ENCODE data around the gene ZBTB43. TPM values are rescaled to one million over a fixed set of nuclear protein-coding genes. Genes with fewer than 3 reads are reported as not detected.
"Not testable (repeated sequence)": the region's sequence is repeated elsewhere in the genome, so short reads cannot be mapped to it uniquely, and the experiment has no call there.

Gene ZBTB43
- total RNA-seq, 2 donors from 2014 or later, result 12.5 to 17.0 TPM

DNA sequence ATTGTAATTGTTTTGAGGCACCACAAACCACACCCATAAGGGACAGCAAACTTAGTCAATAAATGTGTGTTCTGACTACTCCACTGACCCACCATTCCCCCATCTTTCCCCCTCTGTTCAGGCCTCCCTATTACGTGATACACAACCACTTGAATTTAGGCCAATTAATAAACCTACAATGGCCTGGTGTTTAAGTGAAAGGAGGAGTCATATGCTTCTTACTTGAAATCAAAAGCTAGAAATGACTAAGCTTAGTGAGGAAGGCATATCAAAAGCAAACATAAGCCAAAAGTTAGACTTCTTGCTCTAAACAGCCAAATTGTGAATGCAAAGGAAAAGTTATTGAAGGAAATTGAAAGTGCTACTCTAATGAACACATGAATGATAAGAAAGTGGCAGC, 14.6 kb downstream of the ZBTB43 start:
- Histone ChIP-seq H3K27me3 (replicated peaks; ENCODE audit: insufficient read depth) (no peaks in the 10 kb centered on the region), H3K36me3 (peaks cover 5% of the 10 kb centered on the region)
- TF ChIP-seq, protein P1, sequence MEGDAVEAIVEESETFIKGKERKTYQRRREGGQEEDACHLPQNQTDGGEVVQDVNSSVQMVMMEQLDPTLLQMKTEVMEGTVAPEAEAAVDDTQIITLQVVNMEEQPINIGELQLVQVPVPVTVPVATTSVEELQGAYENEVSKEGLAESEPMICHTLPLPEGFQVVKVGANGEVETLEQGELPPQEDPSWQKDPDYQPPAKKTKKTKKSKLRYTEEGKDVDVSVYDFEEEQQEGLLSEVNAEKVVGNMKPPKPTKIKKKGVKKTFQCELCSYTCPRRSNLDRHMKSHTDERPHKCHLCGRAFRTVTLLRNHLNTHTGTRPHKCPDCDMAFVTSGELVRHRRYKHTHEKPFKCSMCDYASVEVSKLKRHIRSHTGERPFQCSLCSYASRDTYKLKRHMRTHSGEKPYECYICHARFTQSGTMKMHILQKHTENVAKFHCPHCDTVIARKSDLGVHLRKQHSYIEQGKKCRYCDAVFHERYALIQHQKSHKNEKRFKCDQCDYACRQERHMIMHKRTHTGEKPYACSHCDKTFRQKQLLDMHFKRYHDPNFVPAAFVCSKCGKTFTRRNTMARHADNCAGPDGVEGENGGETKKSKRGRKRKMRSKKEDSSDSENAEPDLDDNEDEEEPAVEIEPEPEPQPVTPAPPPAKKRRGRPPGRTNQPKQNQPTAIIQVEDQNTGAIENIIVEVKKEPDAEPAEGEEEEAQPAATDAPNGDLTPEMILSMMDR (IDR thresholded peaks at IDR 0.05), result no peak

DNA sequence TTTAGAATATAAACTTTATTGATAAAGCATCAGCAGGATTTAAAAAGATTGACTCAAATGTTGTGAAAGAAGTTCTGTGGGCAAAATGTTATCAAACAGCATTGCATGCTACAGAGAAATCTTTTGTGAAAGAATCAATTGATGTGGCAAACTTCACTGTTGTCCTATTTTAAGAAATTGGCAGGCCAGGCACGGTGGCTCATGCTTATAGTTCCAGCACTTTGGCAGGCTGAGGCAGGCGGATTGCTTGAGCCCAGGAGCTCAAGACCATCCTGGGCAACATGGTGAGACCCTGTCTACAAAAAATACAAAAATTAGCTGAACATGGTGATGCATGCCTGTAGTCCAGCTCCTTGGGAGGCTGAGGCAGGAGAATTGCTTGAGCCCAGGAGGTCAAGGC, 17.4 kb downstream of the ZBTB43 start:
- peaks cover 10% of the 10 kb centered on the region for H3K9me3 ChIP-seq
- peaks cover 0 to 8% of the 10 kb centered on the region in 2 donors for H3K4me1 ChIP-seq (ENCODE audit: control insufficient read depth in 1 of 2, low read depth in 2 of 2)
- ATAC-seq (ENCODE audit: insufficient number of reproducible peaks, low FRiP score, low read depth), result no peak
- H3K27me3 ChIP-seq (replicated peaks; ENCODE audit: insufficient read depth), result no peaks in the 10 kb centered on the region
- H3K27ac ChIP-seq, result no peak overlapping the region
- no peak for DNase-seq (ENCODE audit: low spot score)
- H3K36me3 ChIP-seq, result peaks cover 5% of the 10 kb centered on the region
- no peak overlapping the region for H3K4me3 ChIP-seq
- TF ChIP-seq, protein P1 (IDR thresholded peaks at IDR 0.05), result no peak

More for the DNA sequence above, 14.6 kb downstream of the ZBTB43 start:
- Histone ChIP-seq H3K4me1 (ENCODE audit: control insufficient read depth in 1 of 2, low read depth in 2 of 2) (peaks cover 0 to 23% of the 10 kb centered on the region in 2 donors), H3K27ac (no peak overlapping the region), H3K9me3 (peaks cover 14% of the 10 kb centered on the region), H3K4me3 (no peak overlapping the region)
- DNase-seq (ENCODE audit: low spot score) (no peak), ATAC-seq (ENCODE audit: insufficient number of reproducible peaks, low FRiP score, low read depth) (no peak)

DNA sequence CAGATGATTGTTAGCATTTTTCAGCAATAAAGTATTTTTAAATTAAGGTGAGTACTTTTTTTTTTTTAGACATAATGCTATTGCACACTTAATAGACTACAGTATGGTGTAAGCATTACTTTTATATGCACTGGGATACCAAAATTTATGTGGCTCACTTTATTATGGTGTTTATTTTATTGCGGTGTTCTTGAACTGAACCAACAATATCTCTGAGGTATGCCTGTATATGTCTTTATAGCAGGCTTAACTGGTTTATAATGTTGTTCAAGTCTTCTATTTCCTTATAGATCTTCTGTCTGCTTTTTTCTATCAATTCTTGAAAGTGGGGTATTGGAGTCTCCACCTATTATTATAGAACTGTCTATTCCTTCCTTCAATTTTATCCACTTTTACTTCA, 18.0 kb downstream of the ZBTB43 start:
- TF ChIP-seq, protein P1 (IDR thresholded peaks at IDR 0.05), result no peak
- Histone ChIP-seq H3K36me3 (peaks cover 5% of the 10 kb centered on the region), H3K4me1 (ENCODE audit: control insufficient read depth in 1 of 2, low read depth in 2 of 2) (peaks cover 0 to 8% of the 10 kb centered on the region in 2 donors), H3K9me3 (peaks cover 10% of the 10 kb centered on the region), H3K4me3 (no peak overlapping the region), H3K27me3 (replicated peaks; ENCODE audit: insufficient read depth) (no peaks in the 10 kb centered on the region), H3K27ac (no peak overlapping the region)
- DNase-seq (ENCODE audit: low spot score), result no peak
- no peak for ATAC-seq (ENCODE audit: insufficient number of reproducible peaks, low FRiP score, low read depth)

DNA sequence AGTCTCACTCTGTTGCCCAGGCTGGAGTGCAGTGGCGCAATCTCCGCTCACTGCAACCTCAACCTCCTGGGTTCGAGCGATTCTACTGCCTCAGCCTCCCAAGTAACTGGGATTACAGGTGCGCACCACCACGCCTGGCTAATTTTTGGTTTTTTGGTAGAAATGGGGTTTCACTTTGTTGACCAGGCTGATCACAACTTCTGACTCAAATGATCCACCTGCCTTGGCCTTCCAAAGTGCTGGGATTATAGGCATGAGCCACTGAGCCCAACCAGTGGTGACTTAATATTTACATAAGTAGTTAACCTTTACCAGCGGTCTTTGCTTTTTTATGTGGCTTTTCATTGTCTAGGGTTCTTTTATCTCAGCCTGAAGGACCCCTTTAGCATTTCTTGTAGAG, 19.2 kb downstream of the ZBTB43 start:
- DNase-seq (ENCODE audit: low spot score); H3K4me1 ChIP-seq (ENCODE audit: control insufficient read depth in 1 of 2, low read depth in 2 of 2); H3K9me3 ChIP-seq; H3K27me3 ChIP-seq (replicated peaks; ENCODE audit: insufficient read depth); H3K27ac ChIP-seq; ATAC-seq (ENCODE audit: insufficient number of reproducible peaks, low FRiP score, low read depth); H3K4me3 ChIP-seq; H3K36me3 ChIP-seq: not testable (repeated sequence)

DNA sequence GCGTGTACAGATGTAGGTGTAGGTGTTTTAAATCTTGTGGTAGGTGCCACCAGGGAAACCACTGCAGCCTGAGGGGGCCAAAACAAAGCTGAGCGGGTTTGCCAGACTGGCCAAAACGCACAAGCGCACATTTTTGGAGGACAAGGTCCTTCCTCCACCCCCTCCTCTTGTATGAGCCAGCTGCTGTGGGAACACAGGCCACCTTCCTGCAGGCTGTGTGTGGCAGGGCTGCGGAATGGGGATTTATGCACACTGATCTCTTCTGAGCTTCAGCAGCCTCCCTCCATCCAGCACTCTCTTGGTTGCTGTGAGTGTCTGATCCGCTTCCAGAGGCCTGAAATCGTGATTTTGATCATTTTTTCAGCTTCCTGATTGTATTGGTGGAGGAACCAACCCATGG, 22.4 kb downstream of the ZBTB43 start:
- H3K9me3 ChIP-seq, result no peaks in the 10 kb centered on the region
- H3K4me3 ChIP-seq, result no peak overlapping the region
- ATAC-seq (ENCODE audit: insufficient number of reproducible peaks, low FRiP score, low read depth) (no peak), DNase-seq (ENCODE audit: low spot score) (no peak)
- peaks cover 2% of the 10 kb centered on the region for H3K36me3 ChIP-seq
- no peak overlapping the region for H3K27ac ChIP-seq
- TF ChIP-seq, protein P1 (IDR thresholded peaks at IDR 0.05), result no peak
- no peaks in the 10 kb centered on the region for H3K27me3 ChIP-seq (replicated peaks; ENCODE audit: insufficient read depth)
- H3K4me1 ChIP-seq (ENCODE audit: control insufficient read depth in 1 of 2, low read depth in 2 of 2), result peaks cover 0 to 6% of the 10 kb centered on the region in 2 donors

DNA sequence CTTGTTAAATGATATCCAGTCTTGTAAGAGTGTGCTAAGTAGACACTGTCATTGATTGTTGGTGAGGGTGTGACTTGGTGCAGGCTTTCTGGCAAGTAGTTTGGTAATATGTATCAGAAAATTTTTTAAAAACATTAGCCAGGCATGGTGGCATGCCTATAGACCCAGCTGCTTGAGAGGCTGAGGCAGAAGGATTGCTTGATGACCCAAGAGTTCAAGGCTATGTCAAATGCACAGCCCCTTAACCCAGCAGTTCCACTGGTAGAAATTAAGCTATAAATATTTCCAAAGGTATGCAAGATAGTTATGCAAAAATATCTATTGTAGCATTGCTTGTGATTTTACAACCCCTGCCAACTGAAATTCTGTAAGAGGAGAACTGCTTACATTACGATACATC, 24.2 kb downstream of the ZBTB43 start:
- ATAC-seq (ENCODE audit: insufficient number of reproducible peaks, low FRiP score, low read depth), result no peak

More for the DNA sequence above, 24.2 kb downstream of the ZBTB43 start:
- Histone ChIP-seq H3K4me1 (ENCODE audit: control insufficient read depth in 1 of 2, low read depth in 2 of 2) (no peaks in the 10 kb centered on the region), H3K9me3 (no peaks in the 10 kb centered on the region), H3K27me3 (replicated peaks; ENCODE audit: insufficient read depth) (no peaks in the 10 kb centered on the region), H3K27ac (no peak overlapping the region), H3K36me3 (peaks cover 19% of the 10 kb centered on the region), H3K4me3 (no peak overlapping the region)
- TF ChIP-seq, protein P1 (IDR thresholded peaks at IDR 0.05), result no peak
- no peak for DNase-seq (ENCODE audit: low spot score)

All from thoracic aorta (tissue), 2 donors.